Umbilical cord (tissue), 2 donors: ENCODE results near the gene LAMB1. TPM values are rescaled to one million over a fixed set of nuclear protein-coding genes. Genes with fewer than 3 reads are reported as not detected.

ENCODE experiments used
- DNase-seq: peaks from one replicate; pipeline ENCODE4 v3.0.0-alpha.2; 2015; ENCODE audit warnings: low spot score
- total RNA-seq: library from RNA; depleted of rRNA; stranded (reverse); fragments of >200 nt; gene quantifications from one replicate; pipeline ENCODE4 v1.2.3, GENCODE V29; 2014; ENCODE audit warnings: low replicate concordance; ENCODE audit not compliant: insufficient read depth

The LAMB1 gene
- total RNA-seq, 1 donor from 2014 or later = 491 TPM

DNA sequence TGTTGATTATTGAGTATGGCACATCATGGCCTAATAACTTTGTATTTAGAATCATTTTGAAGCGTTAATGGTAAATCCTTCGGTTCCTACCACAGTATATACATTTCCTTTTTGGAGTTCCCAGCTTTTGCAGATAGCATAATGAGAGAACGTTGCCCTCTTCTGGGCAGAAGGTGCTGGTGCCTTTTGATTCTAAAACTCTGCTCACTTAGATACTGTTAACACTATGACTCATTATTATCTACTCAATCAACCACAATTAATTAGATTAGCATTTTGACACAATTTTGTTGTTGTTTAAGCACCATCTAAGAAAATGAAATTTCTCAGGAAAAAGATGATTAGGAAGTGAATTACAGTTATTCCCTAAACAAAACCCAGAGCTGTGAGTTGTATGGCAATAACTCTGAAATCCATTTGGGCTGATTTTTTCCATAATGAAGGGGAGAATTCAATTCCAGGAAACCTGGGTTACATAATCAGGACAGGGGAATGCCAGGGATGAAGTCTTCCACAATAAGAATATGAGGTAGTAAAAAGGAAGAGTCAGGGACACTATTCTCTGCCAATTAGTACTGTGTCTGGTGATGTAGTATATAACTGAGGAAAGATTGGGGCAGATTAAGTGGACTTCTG, 123.4 kb downstream of the LAMB1 start:
- peak; percentile 65 for DNase-seq

DNA sequence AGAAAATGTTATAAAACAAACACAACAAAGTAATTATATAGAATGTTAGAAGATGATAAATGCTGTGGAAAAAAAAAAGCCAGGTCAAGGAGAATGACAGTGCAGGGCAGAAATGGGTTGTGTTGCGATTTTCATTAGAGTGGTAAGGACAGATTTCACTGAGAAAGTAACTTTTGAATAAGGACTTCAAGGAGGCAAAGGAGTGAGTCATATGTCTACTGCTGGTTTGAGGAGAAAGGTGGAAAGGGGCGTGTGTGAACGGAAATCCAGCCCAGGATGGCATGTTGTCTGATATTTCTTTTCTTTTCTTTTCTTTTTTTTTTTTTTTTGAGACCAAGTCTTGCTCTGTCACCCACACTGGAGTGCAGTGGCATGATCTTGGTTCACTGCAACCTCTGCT, 124.3 kb downstream of the LAMB1 start:
- no peak for DNase-seq

DNA sequence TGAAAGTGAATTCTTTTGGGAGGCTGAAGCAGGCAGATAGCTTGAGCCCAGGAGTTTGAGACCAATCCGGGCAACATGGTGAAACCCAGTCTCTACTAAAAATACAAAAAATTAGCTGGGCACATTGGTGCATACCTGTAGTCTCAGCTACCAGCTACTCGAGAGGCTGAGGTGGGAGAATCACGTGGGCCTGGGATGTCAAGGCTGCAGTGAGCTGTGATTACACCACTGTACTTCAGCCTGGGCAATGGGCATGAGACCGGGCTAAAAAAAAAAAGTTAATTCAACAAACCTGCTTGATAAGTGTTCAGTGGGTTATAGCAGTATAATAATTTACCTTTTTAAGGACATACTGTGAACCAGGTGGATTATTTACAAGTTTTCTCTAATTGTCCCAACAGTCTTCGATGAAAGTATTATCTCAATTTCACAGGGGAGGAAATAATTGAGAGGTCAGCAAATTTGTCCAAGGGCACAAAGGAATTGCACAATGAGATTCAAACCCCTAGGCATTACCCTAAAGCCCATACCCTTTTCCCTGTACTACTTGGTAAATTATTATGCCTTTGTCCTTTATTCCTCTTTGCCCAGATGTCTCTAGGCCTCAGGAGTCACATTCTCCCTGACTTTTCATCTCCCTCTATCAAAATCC, 125.1 kb downstream of the LAMB1 start:
- DNase-seq = no peak

DNA sequence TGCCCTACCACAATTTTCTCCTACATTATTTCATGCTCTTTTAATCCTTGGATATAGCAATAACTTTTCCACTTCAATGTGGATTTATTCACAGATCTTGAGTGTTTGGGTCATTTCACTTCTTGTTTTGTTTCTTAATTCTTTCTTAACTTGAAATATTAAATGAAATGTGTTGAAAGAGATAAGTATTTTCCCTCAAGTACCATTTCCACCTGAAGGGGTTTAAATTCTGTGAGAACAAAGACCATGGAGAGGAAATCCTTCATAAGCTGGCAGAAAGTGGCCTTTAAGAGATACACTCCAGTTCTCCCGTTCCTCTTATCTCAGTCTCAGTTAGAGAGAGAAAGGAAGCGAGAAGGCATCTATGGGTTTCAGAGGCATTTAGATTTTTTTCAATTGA, 126.0 kb downstream of the LAMB1 start:
- no peak for DNase-seq

DNA sequence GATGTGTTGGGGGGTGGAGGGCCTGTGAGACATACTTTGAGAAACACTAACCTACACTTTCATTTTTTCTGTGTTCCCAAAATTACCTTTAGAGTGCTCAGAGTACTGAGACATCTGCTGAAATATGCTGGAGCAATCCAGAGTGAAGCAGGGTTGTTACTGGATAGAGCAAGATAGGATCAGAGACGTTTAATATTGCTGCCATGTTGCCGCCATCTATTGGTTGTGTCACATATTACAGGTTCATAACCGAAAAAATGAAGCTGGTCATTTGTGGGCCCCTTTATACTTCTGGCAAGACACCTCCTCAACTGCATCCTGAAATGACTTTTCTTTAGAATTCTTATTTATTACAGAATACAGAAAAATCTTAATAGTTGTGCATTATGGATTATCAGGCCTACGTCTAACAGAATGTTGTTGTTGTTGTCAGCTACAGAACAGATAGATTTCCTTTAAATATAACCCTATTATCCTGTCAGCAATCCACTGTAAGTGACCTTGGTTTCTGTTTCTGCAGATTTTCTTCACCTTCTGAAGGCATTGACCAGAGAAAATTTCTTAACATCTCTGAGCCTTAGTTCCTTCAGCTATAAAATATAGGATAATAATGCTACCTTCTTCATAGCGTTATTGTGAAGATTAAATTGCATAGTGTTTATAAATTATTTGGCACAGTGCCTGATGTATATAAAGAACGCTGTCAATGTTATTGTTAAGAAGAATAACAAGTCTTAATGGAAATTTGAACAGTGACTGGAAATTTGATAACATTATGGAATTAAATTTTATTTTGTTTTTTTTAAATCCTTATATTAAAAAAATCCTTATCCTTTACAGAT, 128.1 kb downstream of the LAMB1 start:
- DNase-seq = peak; percentile 67

DNA sequence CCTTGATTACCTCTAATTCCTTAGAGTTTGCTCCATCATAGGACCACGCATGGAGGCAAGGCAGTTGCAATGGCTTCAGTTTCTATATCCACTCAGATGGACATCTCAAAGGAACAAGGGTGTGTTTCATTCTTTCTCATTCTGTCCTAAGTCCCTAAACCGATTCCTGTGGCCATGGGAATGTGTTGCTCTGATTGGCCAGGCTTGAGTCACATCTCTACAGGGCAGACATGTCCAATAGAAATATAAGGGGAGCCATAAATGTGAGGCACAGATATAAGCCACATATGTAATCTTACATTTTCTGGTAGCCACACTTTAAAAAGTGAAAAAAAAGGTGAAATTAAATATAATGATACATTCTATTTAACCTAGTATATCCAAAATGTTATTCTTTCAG, 128.8 kb downstream of the LAMB1 start:
- no peak for DNase-seq

Other genes starting within 250 kb of the LAMB1 start
- gene SLC26A3, start 199.9 kb downstream of the LAMB1 start, total RNA-seq = 6.3 TPM
- 69.1 TPM for gene DLD, start 112.0 kb downstream of the LAMB1 start, total RNA-seq
- 0.96 TPM for gene LAMB4, start 127.2 kb upstream of the LAMB1 start, total RNA-seq